ENCODE results near the gene GABRD.

DNA sequence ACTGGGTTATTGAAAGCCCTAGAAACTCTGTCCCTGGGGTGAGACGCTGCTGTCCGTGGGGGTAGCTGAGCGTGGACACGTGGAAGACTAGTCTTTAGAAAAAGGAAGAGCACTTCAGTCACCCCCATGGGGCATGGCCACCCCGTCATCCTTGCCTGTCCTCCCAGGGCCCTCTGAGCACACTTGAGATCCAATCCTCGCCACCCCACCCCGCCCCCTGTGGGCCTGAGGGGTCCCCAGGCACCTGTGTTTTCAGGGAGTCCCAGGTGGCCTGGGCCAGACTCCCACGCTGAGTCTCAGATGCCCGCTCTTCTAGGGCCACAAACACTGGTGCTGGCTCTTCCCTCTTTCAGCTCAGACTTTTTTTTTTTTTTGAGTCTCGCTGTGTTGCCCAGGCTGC is 33.6 kb downstream of the GABRD start:
- TF ChIP-seq TAF1 (IDR thresholded peaks at IDR 0.05; ENCODE audit: borderline replicate concordance, insufficient read depth, low read length) (no peak), POLR2AphosphoS5 (IDR thresholded peaks at IDR 0.05; ENCODE audit: low read depth, low read length) (no peak), FOXP2 (optimal IDR thresholded peaks at IDR 0.05; ENCODE audit: borderline replicate concordance, extremely low read depth, extremely low read length, insufficient read depth) (no peak)
- TF ChIP-seq, protein P1, sequence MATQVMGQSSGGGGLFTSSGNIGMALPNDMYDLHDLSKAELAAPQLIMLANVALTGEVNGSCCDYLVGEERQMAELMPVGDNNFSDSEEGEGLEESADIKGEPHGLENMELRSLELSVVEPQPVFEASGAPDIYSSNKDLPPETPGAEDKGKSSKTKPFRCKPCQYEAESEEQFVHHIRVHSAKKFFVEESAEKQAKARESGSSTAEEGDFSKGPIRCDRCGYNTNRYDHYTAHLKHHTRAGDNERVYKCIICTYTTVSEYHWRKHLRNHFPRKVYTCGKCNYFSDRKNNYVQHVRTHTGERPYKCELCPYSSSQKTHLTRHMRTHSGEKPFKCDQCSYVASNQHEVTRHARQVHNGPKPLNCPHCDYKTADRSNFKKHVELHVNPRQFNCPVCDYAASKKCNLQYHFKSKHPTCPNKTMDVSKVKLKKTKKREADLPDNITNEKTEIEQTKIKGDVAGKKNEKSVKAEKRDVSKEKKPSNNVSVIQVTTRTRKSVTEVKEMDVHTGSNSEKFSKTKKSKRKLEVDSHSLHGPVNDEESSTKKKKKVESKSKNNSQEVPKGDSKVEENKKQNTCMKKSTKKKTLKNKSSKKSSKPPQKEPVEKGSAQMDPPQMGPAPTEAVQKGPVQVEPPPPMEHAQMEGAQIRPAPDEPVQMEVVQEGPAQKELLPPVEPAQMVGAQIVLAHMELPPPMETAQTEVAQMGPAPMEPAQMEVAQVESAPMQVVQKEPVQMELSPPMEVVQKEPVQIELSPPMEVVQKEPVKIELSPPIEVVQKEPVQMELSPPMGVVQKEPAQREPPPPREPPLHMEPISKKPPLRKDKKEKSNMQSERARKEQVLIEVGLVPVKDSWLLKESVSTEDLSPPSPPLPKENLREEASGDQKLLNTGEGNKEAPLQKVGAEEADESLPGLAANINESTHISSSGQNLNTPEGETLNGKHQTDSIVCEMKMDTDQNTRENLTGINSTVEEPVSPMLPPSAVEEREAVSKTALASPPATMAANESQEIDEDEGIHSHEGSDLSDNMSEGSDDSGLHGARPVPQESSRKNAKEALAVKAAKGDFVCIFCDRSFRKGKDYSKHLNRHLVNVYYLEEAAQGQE (IDR thresholded peaks at IDR 0.05; ENCODE audit: insufficient read depth in 1 of 2, low read depth in 2 of 2, low read length in 2 of 2) = no peak

All from PFSK-1 (cell line).